Spleen (tissue), 7 donors: Measurements from ENCODE around the gene METTL3.

Source experiments
- POLR2A ChIP-seq, 3 donors: fragments of 450-650 bp; IDR thresholded peaks; one replicate each; pipeline ENCODE4 v1.5.1; 2017; ENCODE audit warnings: antibody characterized with exemption in 3 of 3, mild to moderate bottlenecking in 1 of 3
- POLR2AphosphoS5 ChIP-seq, 3 donors: sonication (generic); formaldehyde crosslinking; IDR thresholded peaks; one replicate each; pipeline ENCODE4 v1.5.1; 2017; ENCODE audit warnings: antibody characterized with exemption in 3 of 3
- TF ChIP-seq, protein P1 (sequence below), 11 experiments: fragments of 200-600 bp in 7 of 11; fragments of 450-650 bp in 4 of 11; sonication (generic) in 4 of 11; IDR thresholded peaks in 8 of 11; conservative IDR thresholded peaks in 3 of 11; 1 replicate in 7 of 11; 2 replicates in 4 of 11; pipeline versions ENCODE4 v1.4.0 to v1.8.0; 2016 to 2021; ENCODE audit warnings: antibody characterized with exemption in 11 of 11, inconsistent platforms in 4 of 11, mild to moderate bottlenecking in 1 of 11
- donor health status: DM: no; HTN: no; CAD: no; lungs with moderate emphysema.
- donor health status: DM: no; HTN: no; CAD: no.
- donor health status: DM: no; HTN: no; CAD: no.

DNA sequence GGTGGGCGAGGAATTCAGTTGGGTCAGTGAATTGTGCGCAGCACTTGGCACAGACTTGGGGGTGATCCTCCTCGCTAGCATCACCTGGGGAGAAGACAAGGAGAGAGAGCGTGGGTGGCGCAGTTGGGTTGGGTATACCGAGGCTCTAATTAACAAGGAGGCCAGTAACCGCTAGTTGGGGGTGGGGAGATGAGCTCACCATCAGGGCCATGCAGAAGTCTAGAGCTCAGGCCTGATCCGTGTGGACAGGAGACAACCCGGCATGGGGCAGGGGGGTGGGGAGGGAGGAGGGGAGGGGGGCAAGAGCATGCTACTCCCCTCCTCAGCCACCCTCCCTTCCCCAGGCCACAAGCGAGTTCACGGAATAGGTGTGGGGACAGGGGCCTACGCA lies 14.4 kb upstream of the METTL3 start:
- TF ChIP-seq, protein P1, sequence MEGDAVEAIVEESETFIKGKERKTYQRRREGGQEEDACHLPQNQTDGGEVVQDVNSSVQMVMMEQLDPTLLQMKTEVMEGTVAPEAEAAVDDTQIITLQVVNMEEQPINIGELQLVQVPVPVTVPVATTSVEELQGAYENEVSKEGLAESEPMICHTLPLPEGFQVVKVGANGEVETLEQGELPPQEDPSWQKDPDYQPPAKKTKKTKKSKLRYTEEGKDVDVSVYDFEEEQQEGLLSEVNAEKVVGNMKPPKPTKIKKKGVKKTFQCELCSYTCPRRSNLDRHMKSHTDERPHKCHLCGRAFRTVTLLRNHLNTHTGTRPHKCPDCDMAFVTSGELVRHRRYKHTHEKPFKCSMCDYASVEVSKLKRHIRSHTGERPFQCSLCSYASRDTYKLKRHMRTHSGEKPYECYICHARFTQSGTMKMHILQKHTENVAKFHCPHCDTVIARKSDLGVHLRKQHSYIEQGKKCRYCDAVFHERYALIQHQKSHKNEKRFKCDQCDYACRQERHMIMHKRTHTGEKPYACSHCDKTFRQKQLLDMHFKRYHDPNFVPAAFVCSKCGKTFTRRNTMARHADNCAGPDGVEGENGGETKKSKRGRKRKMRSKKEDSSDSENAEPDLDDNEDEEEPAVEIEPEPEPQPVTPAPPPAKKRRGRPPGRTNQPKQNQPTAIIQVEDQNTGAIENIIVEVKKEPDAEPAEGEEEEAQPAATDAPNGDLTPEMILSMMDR (IDR thresholded peaks at IDR 0.05 in 8 of 11, conservative IDR thresholded peaks at IDR 0.05 in 3 of 11), result no peak
- no peak for TF ChIP-seq POLR2A (IDR thresholded peaks at IDR 0.05)
- TF ChIP-seq POLR2AphosphoS5 (IDR thresholded peaks at IDR 0.05), result no peak
